ENCODE results near the gene HELZ2. TPM values are rescaled to one million over a fixed set of nuclear protein-coding genes. Genes with fewer than 3 reads are reported as not detected.
"Not testable (repeated sequence)": the region's sequence is repeated elsewhere in the genome, so short reads cannot be mapped to it uniquely, and the experiment has no call there.

The HELZ2 gene
- total RNA-seq, 4 donors from 2014 or later: 26.9 to 35.4 (median 28.6) TPM

DNA sequence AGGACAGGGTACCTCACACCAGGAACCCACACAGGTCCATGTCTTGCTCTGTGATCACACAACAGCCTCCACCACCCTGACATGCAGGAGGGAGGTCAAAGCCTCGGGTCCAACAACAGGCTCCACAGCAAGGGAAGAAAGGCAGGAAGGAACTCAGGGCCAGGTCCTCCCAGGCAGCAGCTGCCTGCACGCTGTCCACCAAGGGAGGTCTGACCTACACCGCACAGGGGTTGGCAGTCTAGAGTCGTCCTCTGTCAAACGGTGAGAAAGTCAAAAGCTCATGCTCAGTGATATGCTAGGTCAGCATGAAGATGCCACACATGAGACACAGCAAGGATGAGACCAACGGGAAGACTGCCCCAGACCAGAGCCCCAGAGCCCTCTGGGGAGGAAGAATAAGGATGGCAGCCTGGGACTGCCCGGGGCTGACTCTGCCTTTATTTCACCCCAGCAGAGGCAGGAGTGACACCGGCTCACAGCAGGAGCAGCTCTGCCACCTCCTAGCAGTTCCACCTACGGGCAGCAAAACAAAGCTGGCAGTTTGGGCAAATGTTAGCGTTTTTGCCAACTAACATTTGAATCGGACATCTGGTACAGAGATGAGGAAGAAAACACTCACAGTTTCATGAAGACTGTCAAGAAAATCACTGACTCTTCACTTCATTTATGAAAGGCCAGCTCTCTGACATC lies 44.4 kb upstream of the HELZ2 start:
- WGBS, 2 donors: 90 to 91% methylated on average over 11 of the region's 11 CpGs
- no peak overlapping the region for H3K4me3 ChIP-seq (ENCODE audit: low read depth, poor library complexity, severe bottlenecking)
- intact Hi-C loops (cut with DNase I; ENCODE audit: low total_unique reads): no loop called here
- TF ChIP-seq CTCF (IDR thresholded peaks at IDR 0.05) (no peak), POLR2A (IDR thresholded peaks at IDR 0.05) (no peak)
- no peak for DNase-seq (ENCODE audit: low spot score in 2 of 2)

GRCh38 chr20:63617876-63618265 lies 43.8 kb upstream of the HELZ2 start:
- DNase-seq (ENCODE audit: low spot score in 2 of 2): no peak
- intact Hi-C loops (cut with DNase I; ENCODE audit: low total_unique reads): no loop called here
- TF ChIP-seq POLR2A (IDR thresholded peaks at IDR 0.05) (no peak), CTCF (IDR thresholded peaks at IDR 0.05) (no peak)
- no peak overlapping the region for H3K4me3 ChIP-seq (ENCODE audit: low read depth, poor library complexity, severe bottlenecking)
- 93 to 98% methylated on average over 8 of the region's 8 CpGs for WGBS, 2 donors

- H3K4me3 ChIP-seq (ENCODE audit: low read depth, poor library complexity, severe bottlenecking): no peak overlapping the region
- TF ChIP-seq POLR2A (IDR thresholded peaks at IDR 0.05) (no peak), CTCF (IDR thresholded peaks at IDR 0.05) (no peak)
- no peak for DNase-seq (ENCODE audit: low spot score in 2 of 2)
- 92 to 94% methylated on average over 36 to 41 of the region's 41 CpGs for WGBS, 2 donors
- intact Hi-C loops (cut with DNase I; ENCODE audit: low total_unique reads): no loop called here
Measured at GRCh38 chr20:63617092-63617875, 43.2 kb upstream of the HELZ2 start.

GRCh38 chr20:63613863-63614594 lies 40.0 kb upstream of the HELZ2 start:
- H3K4me3 ChIP-seq (ENCODE audit: low read depth, poor library complexity, severe bottlenecking); intact Hi-C loops (cut with DNase I; ENCODE audit: low total_unique reads); DNase-seq (ENCODE audit: low spot score in 2 of 2): not testable (repeated sequence)
- 83 to 87% methylated on average over 17 to 18 of the region's 18 CpGs for WGBS, 2 donors

DNA sequence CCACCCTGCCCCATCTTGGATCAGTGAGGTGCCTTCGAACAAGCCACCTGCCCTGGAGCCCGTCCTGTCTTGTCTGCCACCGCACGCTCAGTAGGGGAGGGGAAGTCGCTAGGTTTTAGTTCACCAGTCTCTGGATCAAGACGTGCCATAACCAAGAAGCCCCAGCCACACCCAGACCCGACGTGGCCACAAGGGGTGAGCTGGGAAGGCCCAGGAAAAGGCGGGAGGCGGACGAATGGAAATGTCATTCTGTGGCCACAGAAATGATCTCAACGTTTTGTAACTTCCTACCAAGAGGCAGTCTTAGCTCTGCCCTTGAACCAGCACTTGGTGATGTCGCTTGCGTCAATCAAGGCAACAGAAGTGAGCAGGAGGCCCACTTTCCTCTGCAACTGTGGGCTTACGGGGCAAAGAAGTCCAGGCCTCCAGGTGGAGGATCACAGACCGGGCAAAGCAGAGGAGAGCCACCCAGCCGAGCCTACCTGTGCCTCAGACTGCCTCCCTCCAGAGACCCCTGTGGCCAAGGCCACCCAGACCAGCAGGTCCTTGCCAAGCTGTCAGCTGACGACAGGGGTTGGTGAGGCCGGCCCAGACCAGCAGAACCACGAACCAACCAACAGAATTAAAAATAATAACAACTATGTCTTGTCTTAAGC lies 38.4 kb upstream of the HELZ2 start:
- intact Hi-C loops (cut with DNase I; ENCODE audit: low total_unique reads): no loop called here
- DNase-seq (ENCODE audit: low spot score in 2 of 2): no peak
- TF ChIP-seq POLR2A (IDR thresholded peaks at IDR 0.05): no peak
- TF ChIP-seq CTCF (IDR thresholded peaks at IDR 0.05): no peak
- H3K4me3 ChIP-seq (ENCODE audit: low read depth, poor library complexity, severe bottlenecking): no peak overlapping the region
- WGBS, 2 donors: 72 to 80% methylated on average over 20 of the region's 20 CpGs
